ENCODE results near the gene DNAH17. TPM values are rescaled to one million over a fixed set of nuclear protein-coding genes. Genes with fewer than 3 reads are reported as not detected.

The DNAH17 gene
- polyA plus RNA-seq, 3 donors: 0.01 to 0.51 (median 0.11) TPM

DNA sequence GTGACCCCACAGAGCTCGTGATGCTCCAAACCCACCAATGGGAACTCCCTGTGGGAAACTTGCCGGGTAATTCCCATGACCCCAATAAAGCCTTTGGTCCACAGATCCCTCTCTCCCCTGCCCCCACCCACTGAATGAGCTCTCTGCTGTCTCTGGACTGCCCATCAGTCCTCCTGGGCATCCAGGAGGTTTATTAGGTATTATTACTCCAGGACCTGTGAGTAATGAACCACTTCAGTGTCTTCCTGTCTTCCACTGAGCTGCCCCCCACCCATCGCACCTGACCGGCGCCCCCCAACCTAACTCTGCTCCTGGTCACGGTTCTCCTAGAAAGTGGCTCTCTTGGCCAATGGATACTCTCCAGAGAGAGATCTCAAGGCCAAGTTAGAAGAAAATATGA, 28.7 kb upstream of the DNAH17 start:
- Histone ChIP-seq H3K36me3 (replicated peaks in 1 of 2; ENCODE audit: control insufficient read depth in 1 of 2, insufficient read depth in 2 of 2, low read length in 2 of 2) (no peaks in the 10 kb centered on the region), H3K79me2 (ENCODE audit: insufficient read depth, low read length) (no peaks in the 10 kb centered on the region), H3K9ac (ENCODE audit: insufficient read depth, low read length, poor library complexity, severe bottlenecking) (no peak overlapping the region), H3K4me2 (replicated peaks; ENCODE audit: extremely low read depth, low read length, poor library complexity, severe bottlenecking) (no peak overlapping the region), H2AFZ (ENCODE audit: insufficient read depth, low read depth, low read length, poor library complexity, severe bottlenecking) (no peak overlapping the region), H3K9me3 (replicated peaks in 1 of 2; ENCODE audit: control insufficient read depth in 1 of 2, insufficient read depth in 1 of 2, low read length in 2 of 2) (no peaks in the 10 kb centered on the region), H3K27ac (ENCODE audit: low read depth in 1 of 2, low read length in 2 of 2) (no peak overlapping the region), H3K4me3 (replicated peaks in 1 of 3; ENCODE audit: low read depth in 2 of 3, low read length in 3 of 3) (no peak overlapping the region), H3K27me3 (ENCODE audit: control insufficient read depth in 2 of 2, insufficient read depth in 2 of 2, low read length in 2 of 2) (no peaks in the 10 kb centered on the region), H4K20me1 (ENCODE audit: insufficient read depth, low read length) (no peaks in the 10 kb centered on the region), H3K4me1 (ENCODE audit: control insufficient read depth in 1 of 2, insufficient read depth in 2 of 2, low read length in 2 of 2) (peaks cover 4 to 7% of the 10 kb centered on the region in 2 donors)
- H3K27ac Mint-ChIP-seq: peak overlapping the region in 2 of 7 donors; percentile 26 to 37
- H3K4me3 Mint-ChIP-seq: no peak overlapping the region
- peaks cover 9 to 16% (median 15%) of the 10 kb centered on the region in 3 donors for H3K27me3 Mint-ChIP-seq (ENCODE audit: low read depth in 3 of 3)
- TF ChIP-seq, protein P1, sequence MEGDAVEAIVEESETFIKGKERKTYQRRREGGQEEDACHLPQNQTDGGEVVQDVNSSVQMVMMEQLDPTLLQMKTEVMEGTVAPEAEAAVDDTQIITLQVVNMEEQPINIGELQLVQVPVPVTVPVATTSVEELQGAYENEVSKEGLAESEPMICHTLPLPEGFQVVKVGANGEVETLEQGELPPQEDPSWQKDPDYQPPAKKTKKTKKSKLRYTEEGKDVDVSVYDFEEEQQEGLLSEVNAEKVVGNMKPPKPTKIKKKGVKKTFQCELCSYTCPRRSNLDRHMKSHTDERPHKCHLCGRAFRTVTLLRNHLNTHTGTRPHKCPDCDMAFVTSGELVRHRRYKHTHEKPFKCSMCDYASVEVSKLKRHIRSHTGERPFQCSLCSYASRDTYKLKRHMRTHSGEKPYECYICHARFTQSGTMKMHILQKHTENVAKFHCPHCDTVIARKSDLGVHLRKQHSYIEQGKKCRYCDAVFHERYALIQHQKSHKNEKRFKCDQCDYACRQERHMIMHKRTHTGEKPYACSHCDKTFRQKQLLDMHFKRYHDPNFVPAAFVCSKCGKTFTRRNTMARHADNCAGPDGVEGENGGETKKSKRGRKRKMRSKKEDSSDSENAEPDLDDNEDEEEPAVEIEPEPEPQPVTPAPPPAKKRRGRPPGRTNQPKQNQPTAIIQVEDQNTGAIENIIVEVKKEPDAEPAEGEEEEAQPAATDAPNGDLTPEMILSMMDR (IDR thresholded peaks at IDR 0.05): no peak
- 95% methylated on average over 5 of the region's 6 CpGs for WGBS (ENCODE audit: insufficient coverage)
- H3K9me3 Mint-ChIP-seq: peaks cover 0 to 1% (median 0%) of the 10 kb centered on the region in 7 donors
- H3K4me1 Mint-ChIP-seq: peaks cover 4% of the 10 kb centered on the region
- no peaks in the 10 kb centered on the region for H3K36me3 Mint-ChIP-seq
- intact Hi-C loops (cut with micrococcal nuclease): loop anchor here (5.0 kb wide), 1 partner anchor 109 kb away; no protein-coding TSS in a partner anchor
- DNase-seq: no peak

DNA sequence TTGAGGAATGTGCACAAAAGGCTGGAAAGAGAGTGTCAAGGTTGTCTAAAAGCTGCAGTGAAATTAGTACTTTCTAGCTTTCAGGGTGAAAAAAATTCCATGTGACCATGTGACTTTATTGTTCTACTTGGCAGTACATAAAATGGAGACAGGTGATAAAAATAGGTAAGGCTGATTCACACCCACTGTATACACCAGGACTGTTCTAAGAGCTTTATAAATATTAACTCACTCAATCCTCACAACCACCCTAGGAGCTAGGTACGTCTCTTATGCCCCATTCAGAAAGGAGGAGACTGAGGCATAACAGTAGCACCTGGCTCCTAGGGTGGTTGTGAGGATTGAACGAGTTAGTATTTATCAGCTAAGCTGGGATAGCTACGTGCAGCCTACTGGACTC, 28.2 kb upstream of the DNAH17 start:
- Histone ChIP-seq H2AFZ (ENCODE audit: insufficient read depth, low read depth, low read length, poor library complexity, severe bottlenecking) (no peak overlapping the region), H3K27me3 (ENCODE audit: control insufficient read depth in 2 of 2, insufficient read depth in 2 of 2, low read length in 2 of 2) (no peaks in the 10 kb centered on the region), H3K9ac (ENCODE audit: insufficient read depth, low read length, poor library complexity, severe bottlenecking) (no peak overlapping the region), H3K4me3 (replicated peaks in 1 of 3; ENCODE audit: low read depth in 2 of 3, low read length in 3 of 3) (no peak overlapping the region), H3K36me3 (replicated peaks in 1 of 2; ENCODE audit: control insufficient read depth in 1 of 2, insufficient read depth in 2 of 2, low read length in 2 of 2) (no peaks in the 10 kb centered on the region), H3K9me3 (replicated peaks in 1 of 2; ENCODE audit: control insufficient read depth in 1 of 2, insufficient read depth in 1 of 2, low read length in 2 of 2) (no peaks in the 10 kb centered on the region), H3K79me2 (ENCODE audit: insufficient read depth, low read length) (no peaks in the 10 kb centered on the region), H3K27ac (ENCODE audit: low read depth in 1 of 2, low read length in 2 of 2) (no peak overlapping the region), H3K4me1 (ENCODE audit: control insufficient read depth in 1 of 2, insufficient read depth in 2 of 2, low read length in 2 of 2) (peaks cover 4 to 7% of the 10 kb centered on the region in 2 donors), H3K4me2 (replicated peaks; ENCODE audit: extremely low read depth, low read length, poor library complexity, severe bottlenecking) (no peak overlapping the region), H4K20me1 (ENCODE audit: insufficient read depth, low read length) (no peaks in the 10 kb centered on the region)
- TF ChIP-seq, protein P1 (IDR thresholded peaks at IDR 0.05): no peak
- Mint-ChIP-seq H3K27ac (peak overlapping the region in 1 of 7 donors; percentile 46), H3K36me3 (no peaks in the 10 kb centered on the region), H3K4me1 (peaks cover 4% of the 10 kb centered on the region), H3K4me3 (no peak overlapping the region), H3K27me3 (ENCODE audit: low read depth in 3 of 3) (peaks cover 6 to 17% (median 14%) of the 10 kb centered on the region in 3 donors), H3K9me3 (peaks cover 0 to 1% (median 0%) of the 10 kb centered on the region in 7 donors)
- no peak for DNase-seq
- 100% methylated on average over 1 of the region's 3 CpGs for WGBS (ENCODE audit: insufficient coverage)
- intact Hi-C loops (cut with micrococcal nuclease): loop anchor here (5.0 kb wide), 1 partner anchor 108 kb away; no protein-coding TSS in a partner anchor

Measured in CD14-positive monocyte (primary cell).